ENCODE measurements around the gene PLD5.
"Not testable (repeated sequence)": the region's sequence is repeated elsewhere in the genome, so short reads cannot be mapped to it uniquely, and the experiment has no call there.

PLD5 gene

DNA sequence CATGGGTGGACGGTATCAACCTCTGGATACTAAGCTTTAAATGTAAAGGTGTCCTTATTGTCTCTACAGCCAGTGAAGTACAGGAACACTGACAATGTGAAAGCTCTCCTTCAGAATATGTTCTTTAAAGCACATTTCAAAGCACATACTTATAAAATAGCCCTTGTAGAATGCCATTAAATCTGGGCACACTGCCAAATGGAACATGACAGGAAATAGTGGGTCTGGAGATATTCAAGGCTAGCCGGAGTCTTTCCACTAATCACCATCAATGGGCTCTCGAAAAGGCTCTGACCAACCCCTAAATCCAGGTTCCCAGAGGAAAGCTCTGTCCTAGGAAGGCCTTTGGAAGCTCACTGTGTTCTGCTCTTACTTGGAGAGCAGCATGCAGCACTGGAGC, 46.6 kb downstream of the PLD5 start:
- no peak for DNase-seq

DNA sequence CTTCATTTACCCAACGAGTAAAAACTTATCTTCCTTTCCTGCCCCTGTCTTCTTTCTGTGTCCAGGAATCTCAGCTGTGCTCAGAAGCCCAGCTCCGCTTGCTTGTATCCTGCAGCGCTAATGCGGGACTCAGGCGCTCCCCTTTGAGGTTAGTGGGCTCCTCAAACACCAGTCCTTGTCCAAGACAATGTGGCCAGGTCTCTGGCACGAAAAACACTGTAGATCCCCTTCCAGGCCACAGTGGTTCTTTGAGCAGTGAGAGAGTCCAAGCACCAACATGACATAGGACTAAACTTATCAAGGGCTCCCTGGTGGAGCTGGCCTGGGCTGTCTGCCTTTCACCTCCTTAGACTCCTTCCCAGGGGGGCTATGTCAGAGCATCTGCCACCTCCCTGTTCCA, 53.7 kb downstream of the PLD5 start:
- no peak for DNase-seq

DNA sequence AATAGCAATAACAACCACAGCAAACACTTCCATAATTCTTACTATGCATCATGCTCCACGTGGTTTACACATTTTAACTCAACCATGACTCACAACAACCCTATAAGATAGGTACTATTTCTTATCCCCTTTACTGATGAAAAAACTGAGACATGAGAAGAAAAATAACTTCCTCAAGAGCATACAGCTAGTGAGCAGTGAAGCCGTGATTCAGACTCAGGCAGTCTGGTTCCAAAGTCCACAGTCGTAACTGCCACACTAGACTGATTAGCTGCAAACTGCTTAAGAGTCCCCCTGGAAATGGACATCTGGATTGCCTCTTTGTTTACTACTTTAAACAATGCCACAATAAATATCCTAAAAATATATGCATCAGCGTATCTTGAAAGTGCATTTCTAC, 55.7 kb downstream of the PLD5 start:
- no peak for DNase-seq

DNA sequence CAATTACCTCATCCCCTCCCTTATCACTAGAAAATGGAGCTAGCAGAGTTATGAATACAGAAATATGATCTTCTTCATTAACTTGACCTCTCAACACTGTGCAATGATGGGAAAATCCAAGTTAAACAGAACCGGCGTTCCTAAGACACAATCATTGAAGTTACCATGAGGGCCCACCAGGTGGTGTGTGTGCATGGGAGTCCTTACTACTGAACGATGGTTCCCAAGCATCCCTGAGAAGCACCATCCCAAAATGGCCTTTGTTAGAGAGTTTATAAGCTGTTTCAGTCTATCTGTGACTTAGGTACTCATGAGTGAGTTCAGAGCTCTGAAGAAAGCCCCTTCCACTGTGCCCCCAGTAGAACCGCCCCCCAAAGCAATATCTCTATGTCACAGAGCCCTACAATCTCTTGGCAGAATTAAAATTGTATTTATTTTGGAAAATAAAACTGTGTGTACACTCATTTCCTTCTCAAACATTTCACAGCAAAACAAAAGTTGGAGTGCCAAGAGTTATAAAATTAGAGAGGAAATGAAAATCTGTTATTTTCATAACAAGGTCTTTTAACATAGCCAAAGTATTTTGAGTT, 56.8 kb downstream of the PLD5 start:
- peak; percentile 47 for DNase-seq

DNA sequence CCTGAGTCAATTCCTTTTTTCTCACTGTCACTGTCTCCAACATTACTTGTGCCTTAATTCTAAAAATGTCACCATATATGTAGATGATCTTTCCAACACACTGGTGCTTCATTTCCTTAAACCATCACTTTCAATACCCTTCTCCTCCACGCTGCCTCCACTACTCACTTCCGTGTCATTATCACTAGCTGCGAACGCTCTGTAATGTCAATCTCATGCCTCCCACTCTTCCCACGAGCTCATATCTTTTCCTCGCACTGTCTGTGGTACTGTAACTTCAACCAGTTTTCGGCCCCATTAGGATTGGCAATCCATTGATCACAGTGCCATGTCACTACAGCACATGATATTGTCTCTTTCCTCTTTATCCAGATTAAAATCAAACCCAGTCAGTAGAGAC, 61.6 kb downstream of the PLD5 start:
- DNase-seq = no peak

DNA sequence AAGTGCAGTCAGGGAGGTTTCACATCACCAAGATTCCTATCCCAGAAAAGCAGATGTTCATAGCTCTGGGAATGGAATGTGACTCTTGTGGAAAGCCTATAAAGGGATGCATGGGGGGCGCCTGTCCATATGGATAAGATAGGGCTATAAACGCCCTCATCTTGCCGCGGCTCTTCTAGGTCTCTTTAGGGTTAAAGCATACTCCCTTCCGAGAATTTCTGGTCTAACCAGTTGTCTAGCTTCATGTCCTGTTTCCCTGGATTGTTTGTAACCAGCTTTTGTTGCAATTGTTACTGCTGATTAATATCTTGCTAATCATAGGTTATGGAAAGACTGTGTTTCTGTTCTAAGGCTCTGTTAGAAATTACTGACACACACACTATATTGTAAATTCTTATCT, 64.8 kb downstream of the PLD5 start:
- DNase-seq = not testable (repeated sequence)

DNA sequence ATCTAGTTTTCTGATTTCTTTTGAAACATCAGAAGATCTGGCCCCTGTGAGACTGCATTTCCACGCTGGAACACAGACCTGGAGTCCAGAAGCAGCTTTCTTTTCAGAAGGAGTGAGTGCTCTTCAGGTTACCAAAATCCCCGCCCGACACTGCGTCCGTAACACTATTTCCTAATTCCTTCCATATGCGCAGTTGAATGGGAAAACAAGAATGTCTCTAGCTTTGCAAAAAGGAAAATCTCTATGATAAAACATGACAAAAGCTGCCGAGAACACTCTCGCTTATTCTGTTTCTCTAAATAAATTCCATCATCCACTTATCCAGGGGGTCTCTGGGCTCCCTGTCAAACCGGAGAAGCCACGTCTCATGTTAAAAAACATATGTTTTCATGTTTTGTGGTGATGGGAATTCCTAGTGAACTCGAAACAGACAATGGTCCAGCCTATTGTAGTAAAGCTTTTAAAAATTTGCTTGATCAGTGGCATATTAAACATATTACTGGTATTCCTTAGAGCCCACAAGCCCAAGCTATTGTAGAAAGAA, 67.7 kb downstream of the PLD5 start:
- no peak for DNase-seq

DNA sequence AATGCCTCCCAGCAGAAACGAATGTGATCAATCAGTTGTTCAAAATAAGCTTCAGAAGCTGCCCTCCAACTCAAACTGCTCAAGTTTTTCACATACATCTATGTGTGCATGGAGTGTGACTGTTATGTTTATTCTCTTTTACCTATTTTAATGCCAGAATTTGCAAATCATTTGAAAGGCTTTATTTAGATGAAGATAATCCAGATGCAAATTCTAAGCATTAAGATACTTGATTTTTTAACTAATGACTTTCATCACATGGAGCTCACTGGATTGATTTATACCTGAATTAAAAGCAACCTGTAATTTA, 69.5 kb downstream of the PLD5 start:
- DNase-seq = no peak

DNA sequence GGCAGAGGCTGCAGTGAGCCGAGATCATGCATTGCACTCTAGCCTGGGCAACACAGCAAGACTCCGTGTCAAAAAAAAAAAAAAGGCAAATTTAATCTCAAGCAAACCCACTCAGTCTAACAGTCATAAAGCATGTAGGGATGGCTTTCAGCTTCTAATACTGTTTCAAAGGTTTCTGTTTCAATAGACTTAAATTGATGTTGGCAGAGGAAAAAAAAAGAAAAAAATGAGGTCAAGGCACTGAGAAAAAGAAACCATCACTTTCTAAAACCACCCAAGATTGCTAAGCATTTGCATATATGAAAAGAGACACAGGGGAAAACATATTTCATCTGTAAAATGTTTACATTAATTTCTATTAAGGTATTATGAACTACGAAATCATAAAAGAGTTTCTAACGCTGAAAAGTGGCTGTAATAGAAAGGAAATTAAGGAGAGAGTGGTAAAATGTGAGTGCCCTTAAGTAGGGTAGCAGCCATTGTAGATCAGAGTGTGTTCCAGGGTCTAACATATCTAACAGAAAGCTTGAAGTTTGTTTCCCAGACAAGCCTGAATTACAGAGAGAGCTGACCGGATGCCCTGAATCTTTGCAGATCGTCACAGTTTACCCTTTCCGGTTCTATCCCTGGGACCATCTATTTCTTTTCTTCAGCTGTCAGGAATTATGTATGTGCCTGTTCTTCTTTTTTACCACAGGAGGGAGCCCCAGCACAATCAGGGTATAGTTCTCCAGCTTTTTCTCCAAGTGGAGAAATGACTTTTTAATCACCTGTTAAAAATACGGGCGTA, 70.0 kb downstream of the PLD5 start:
- peak; percentile 53 for DNase-seq

DNA sequence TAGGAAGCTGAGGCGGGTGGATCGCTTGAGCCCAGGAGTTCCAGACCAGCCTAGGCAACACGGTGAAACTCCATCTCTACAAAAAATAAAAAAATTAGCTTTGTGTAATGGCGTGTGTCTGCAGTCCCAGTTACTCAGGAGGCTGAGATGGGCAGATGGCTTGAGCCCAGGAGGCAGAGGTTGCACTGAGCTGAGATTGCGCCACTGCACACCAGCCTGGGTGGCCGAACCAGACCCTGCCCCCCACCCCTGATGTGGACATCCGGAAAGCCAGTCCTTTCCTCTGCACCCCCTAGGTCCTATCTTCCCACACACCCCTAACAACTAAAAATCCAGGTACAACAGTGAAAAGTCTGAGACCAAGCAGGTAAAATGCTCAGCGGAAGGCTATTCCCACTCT, 71.9 kb downstream of the PLD5 start:
- DNase-seq = no peak

DNA sequence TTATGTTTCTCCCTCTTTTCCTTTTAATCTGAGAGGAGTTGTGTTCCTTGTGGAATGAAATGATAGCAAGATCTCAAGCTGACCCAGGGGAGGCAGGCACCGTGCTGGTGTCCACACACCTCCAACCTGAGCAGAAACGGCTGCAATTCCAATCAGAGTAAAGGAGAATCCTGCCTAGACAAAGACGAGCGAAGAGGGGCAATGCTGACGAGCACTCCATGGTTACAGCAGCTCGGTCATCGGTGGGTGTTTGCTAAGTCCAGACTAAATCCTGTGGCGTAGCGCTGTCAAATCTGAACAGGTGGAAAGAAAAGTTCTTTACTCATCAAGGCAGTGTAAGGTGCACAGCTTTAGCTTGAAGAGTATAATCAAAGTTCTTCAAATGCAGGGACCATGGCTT, 74.8 kb downstream of the PLD5 start:
- DNase-seq = no peak

DNA sequence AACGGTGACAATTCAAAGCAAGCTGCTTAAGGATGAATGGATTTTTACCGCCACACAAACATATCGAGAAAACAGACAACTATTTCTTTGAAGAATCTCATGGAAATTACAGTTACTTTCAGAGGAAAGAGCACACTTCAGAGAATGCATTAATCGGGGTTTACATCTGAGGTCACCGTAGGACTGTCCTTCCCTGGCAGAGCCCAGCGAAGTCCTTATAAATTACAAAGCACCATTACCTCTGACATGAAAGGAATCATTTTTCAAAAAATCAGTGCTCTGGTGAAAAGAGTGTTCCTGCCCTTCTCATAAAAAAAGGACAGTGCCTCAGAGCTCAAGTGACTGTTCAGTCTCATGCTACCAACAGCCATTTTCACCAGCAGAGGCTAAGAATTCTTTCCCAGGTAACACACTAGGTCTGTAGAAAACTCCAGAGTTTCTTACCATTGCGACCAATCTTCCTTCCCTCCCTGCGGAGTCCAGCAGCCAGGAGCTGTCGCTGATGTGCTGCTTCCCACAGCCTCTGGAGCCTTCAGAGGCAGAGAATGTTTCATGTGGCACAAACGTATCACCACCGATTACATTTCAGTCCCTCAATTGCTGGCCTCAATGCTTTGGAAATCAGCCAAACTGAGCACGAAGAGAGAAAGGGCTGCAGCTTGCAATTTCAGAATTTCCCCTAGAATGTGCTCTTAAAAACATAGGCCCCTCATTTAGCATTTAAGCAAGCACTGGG, 75.4 kb downstream of the PLD5 start:
- peak; percentile 45 for DNase-seq

DNA sequence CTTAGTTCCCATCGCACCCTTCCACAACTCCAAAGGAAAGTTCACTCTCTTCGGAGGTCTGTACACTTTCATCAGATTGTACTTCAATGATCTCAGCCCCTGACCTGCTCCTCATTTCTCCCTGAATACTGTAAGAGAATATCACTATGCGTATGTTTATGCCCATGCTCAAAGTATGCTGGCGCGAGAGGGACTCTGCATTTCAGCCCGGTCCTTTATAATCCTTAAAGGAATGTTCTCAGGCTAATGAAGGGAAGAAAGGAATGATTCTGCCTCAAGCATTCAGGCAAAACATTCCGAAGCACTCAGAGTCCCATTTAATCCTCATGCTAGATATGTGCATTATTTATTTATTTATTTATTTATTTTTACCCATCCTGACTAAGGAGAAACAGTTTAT, 76.8 kb downstream of the PLD5 start:
- no peak for DNase-seq

DNA sequence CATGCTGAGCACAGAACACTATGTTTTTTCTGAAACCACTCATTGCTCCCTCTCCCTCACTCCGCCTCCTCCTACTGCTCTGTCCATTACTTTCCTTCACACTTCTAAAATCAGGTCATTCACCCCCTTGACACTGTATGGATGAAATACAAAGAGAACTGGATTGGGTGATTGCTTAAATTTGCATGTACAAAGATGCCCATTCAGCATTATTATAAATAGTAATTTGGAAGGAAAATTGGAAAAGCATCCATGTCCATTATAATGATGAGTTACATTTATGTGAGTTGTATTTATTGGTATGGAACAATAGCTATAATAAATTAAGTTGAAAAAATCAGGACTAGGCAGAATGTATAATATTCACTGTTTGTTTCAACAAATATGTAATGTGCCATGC, 83.7 kb downstream of the PLD5 start:
- DNase-seq = no peak

DNA sequence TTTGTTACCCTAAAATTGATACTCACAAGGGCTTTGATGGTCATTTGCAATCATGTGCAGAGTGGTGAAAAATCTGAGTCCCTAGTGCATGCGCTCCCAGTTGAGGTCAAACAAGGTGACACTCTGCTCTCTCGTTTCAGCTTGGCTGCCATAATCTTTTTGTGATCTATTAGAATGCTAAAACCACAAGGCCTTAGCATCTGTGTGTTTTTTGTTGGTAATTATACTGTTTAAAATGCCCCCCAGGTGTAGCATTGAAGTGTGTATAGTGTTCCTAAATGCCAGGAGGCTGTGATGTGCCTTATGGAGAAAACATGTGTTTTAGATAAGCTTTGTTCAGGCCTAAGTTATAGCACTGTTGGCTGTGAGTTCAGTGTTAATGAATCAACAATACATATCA, 89.3 kb downstream of the PLD5 start:
- no peak for DNase-seq

DNA sequence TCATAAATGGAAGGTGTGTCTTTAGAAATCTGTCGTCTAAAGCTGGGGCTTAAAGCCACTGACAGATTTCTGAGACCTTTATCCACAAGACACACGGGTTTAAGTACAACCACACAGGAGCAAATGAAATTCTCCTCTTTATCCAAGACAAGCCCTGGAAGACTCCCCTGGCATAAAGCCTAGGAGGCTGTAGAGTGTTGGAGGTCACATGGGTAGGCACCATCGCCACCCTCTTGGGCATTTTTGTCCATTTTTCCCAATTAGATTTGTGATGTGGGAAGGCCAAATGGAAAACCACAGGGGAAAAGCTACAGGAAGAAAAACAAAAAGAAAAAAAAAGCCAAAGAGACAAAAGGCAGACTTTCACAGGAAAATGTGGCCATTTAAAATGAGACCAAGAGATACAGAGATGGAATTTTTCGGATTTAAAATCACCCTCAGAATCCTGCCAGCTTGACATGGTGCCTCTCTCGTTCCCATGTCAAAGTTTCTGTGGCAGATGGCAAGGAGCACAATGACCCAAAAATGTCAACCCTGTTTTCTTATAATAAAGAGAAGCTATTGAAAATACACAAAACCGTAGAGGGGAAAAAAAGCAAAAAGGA, 91.9 kb downstream of the PLD5 start:
- no peak for DNase-seq

DNA sequence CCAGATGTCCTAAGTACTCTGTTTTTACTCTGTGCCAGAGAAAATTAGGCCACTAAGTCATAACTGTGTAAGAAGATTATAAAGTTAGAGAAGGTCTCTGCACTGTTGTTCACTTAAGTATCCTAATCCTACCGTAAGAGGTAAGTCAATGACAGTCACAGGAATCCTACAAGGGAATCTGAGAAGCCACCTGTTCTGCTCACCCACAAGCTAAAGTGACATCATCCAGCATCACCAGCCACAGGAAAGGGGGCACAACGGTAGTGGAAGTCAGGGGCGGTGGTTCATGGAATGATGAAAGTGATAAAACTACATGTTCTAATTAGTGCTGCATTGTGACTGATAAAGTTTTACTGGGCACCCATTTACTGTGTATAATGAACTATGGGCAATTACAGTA, 92.7 kb downstream of the PLD5 start:
- no peak for DNase-seq

DNA sequence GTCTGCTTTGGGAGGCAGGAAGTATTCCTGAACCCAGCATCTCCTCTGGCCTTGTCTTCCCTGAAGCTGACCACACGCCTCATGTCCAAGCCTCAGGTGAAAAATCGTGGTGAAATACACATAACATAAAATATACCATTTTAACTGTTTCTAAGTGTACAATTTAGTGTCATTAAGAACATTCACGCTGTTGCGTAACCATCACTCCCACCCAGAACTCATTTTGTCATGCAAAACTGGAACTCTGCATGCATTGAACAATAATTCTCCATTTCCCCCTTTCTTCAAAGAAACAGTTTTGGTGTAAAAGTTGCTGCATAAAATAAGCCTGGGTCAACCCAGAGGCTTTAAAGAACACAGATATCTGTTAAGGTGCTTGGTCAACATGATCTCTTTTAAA, 93.5 kb downstream of the PLD5 start:
- DNase-seq = no peak

DNA sequence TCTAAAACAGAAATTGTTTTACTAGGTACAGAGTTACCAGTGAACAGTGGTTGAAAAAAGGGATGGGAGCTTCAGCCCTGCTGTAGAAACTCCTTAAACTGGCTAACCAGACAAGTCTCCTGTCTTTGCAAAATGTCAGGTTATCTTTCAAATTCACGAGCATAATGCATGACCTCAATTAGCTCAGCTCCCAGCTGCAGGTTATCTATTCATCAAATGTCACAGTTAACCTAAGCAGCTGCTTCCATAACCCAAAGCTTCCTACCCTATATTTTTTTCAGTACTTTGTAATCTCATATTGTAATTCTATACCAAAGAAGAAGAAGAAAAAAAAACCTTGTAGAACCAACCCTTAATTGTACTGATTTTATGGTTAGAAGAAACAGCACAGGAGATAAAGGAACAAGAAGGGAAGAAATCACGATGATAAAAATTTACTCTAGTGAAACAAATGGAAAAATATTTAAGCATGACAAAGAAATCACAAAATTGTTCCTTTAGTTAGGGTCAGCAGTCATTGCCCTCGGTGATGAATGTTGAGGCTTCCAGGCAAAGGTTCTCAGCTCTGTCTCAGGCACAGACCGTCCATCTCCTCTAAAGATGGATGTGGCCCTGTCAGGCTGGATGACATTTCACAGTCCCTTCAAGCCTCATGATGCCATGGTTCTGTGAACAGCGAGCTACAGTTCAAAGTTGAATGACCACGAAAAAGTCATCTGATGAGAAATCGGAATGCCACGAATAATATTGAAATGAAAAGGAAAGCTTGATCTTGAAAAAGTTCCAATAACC, 95.9 kb downstream of the PLD5 start:
- no peak for DNase-seq

DNA sequence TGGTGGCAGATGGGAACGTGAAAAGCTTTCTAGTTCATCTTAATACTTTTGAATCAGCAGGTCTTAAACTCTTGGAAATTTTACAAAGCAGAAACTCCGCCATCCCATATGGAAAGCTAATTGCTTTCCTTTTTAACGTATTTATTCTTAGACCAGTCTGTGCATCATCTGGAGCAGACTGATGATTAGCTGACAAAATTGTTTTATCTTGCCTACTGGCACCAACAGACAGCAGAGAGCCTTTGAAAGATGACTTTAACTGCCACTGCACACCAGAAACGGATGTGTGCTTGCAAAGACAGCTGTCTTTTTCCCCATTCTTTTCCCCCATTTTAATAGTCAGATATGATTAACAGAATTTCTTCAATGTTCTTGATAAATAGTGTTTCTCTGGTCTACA, 97.0 kb downstream of the PLD5 start:
- no peak for DNase-seq

DNA sequence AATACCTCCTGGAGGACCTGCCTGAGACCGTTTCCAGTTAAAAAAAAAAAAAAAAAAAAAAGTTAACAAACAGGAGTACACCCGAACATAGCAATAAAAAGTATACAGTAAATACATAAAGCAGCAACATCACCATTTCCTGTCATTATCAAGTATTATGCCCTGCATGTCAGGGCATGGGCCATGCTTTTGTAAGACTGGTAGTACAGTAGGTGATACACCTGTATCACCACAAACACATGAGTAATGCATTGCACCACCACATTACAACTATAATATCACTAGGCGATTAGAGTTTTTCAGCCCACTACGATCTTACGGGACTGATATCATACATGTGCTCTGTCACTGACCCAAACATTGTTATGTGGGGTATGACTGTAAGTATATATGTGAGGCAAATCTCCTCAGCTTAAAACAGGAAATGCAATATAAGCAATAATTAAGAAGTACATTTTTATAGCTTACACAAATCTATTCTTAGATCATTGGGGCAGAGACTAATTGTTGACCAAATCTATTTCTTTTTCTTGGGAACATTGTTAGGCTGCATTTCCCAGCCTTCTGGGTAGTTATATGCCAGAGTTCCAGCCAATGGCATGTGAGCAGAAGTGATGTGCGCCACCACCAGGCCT, 98.1 kb downstream of the PLD5 start:
- no peak for DNase-seq

DNA sequence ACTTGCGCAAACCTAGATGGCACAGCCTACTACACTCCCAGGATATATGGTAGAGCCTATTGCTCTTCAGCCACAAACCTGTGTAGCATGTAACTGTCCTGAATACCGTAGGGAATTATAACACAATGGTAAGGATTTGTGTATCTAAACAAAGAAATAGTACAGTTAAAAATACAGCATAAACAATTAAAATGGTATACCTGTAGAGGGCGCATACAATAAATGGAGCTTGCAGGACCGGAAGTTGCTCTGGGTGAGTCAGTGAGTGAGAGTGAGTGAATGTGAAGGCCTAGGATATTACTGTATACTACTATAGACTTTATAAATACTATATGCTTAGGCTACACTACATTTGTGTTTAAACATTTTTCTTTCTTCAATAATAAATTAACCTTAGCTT, 99.3 kb downstream of the PLD5 start:
- DNase-seq = no peak

Data from retina (tissue), 1 donor.